GM23248 (cell line): Measurements from ENCODE around the gene PRAMEF33. TPM values are rescaled to one million over a fixed set of nuclear protein-coding genes. Genes with fewer than 3 reads are reported as not detected.
"Not testable (repeated sequence)": the region's sequence is repeated elsewhere in the genome, so short reads cannot be mapped to it uniquely, and the experiment has no call there.

Experiments
- DNase-seq: peaks from one replicate; pipeline ENCODE4 v3.0.0-alpha.2; 2015
- H2AFZ ChIP-seq: fragments of 200-600 bp; sonication (generic); 2 replicates; pipeline ENCODE4 v1.6.1; 2016; ENCODE audit warnings: antibody characterized with exemption
- H3F3A ChIP-seq: fragments of 200-600 bp; sonication (generic); 2 replicates; pipeline ENCODE4 v1.6.1; 2016; ENCODE audit warnings: mild to moderate bottlenecking, antibody characterized with exemption, mixed run types; ENCODE audit not compliant: insufficient read depth
- H3K27ac ChIP-seq: fragments of 200-600 bp; sonication (generic); 2 replicates; pipeline ENCODE4 v1.5.1; 2016; ENCODE audit warnings: mild to moderate bottlenecking
- H3K27me3 ChIP-seq: fragments of 200-600 bp; sonication (generic); replicated peaks from 2 replicates; pipeline ENCODE4 v1.6.1; 2016; ENCODE audit warnings: mild to moderate bottlenecking; ENCODE audit not compliant: insufficient read depth
- H3K36me3 ChIP-seq: fragments of 200-600 bp; sonication (generic); 2 replicates; pipeline ENCODE4 v1.6.1; 2016; ENCODE audit warnings: low read depth, mild to moderate bottlenecking
- H3K4me1 ChIP-seq: fragments of 200-600 bp; sonication (generic); 2 replicates; pipeline ENCODE4 v1.6.1; 2016; ENCODE audit warnings: mild to moderate bottlenecking; ENCODE audit not compliant: insufficient read depth
- H3K4me2 ChIP-seq: fragments of 200-600 bp; sonication (generic); one replicate; pipeline ENCODE4 v1.6.1; 2016; ENCODE audit warnings: mild to moderate bottlenecking; ENCODE audit not compliant: unreplicated experiment
- H3K4me3 ChIP-seq: fragments of 200-600 bp; sonication (generic); 2 replicates; pipeline ENCODE4 v1.5.1; 2016; ENCODE audit warnings: mild to moderate bottlenecking
- H3K79me2 ChIP-seq: fragments of 200-600 bp; sonication (generic); 2 replicates; pipeline ENCODE4 v1.6.1; 2016; ENCODE audit warnings: mild to moderate bottlenecking; ENCODE audit not compliant: insufficient read depth
- H3K9ac ChIP-seq: fragments of 200-600 bp; sonication (generic); 2 replicates; pipeline ENCODE4 v1.6.1; 2016; ENCODE audit warnings: mild to moderate bottlenecking
- H3K9me2 ChIP-seq: fragments of 200-600 bp; sonication (generic); 2 replicates; pipeline ENCODE4 v1.6.1; 2016; ENCODE audit warnings: mixed run types, mild to moderate bottlenecking, moderate library complexity; ENCODE audit not compliant: insufficient read depth
- H3K9me3 ChIP-seq: fragments of 200-600 bp; sonication (generic); one replicate; pipeline ENCODE4 v1.6.1; 2017; ENCODE audit warnings: low read depth
- H4K20me1 ChIP-seq: fragments of 200-600 bp; sonication (generic); 2 replicates; pipeline ENCODE4 v1.6.0; 2016; ENCODE audit not compliant: insufficient read depth
- WGBS, 2 experiments: methylation state at CpG; one replicate each; pipeline ENCODE4 v1.1.6; 2015 to 2017; ENCODE audit warnings: low lambda C conversion rate in 2 of 2, low coverage in 1 of 2; ENCODE audit errors: missing lambda C conversion rate in 2 of 2; 5-methylcytosine and 5-hydroxymethylcytosine counted together
- in situ Hi-C: fragments of 300-500 bp; cut with MboI; formaldehyde crosslinking; loops from 2 replicates; pipeline ENCODE4 v1.15.0; 2020
- polyA plus RNA-seq: library from polyadenylated mRNA; unstranded; fragments of >200 nt; fragmentation: Nextera tagmentation; extraction: Ambion mirVana; gene quantifications from 2 replicates; pipeline ENCODE4 v1.2.1, GENCODE V29; 2016
- total RNA-seq: library from RNA; depleted of rRNA; stranded (reverse); fragments of >200 nt; shearing (Covaris generic); gene quantifications from 2 replicates; pipeline ENCODE4 v1.2.3, GENCODE V29; 2014; rRNA removed

Gene PRAMEF33
- total RNA-seq: not detected in 2 replicates
- polyA plus RNA-seq: not detected in 2 replicates

GRCh38 chr1:13303239-13303638 lies at the start of gene PRAMEF33:
TSS of gene PRAMEF33 (plus strand) at chr1:13303539. CDS start at chr1:13305955, 2,416 bp downstream.
- H3K36me3 ChIP-seq, H3K4me2 ChIP-seq, H3K4me3 ChIP-seq, H3F3A ChIP-seq, H3K9ac ChIP-seq, in situ Hi-C loops, H3K27ac ChIP-seq, H3K9me2 ChIP-seq, H3K9me3 ChIP-seq, H3K4me1 ChIP-seq, H4K20me1 ChIP-seq, H2AFZ ChIP-seq, H3K27me3 ChIP-seq, H3K79me2 ChIP-seq, DNase-seq: not testable (repeated sequence)
- WGBS, 2 experiments: no CpG with 5 or more reads among the region's 1 CpG

GRCh38 chr1:13253898-13254297 lies 49.4 kb upstream of the PRAMEF33 start, which contains the start of gene PRAMEF5:
TSS of gene PRAMEF5 (plus strand) at chr1:13254198. CDS start at chr1:13259269, 5,071 bp downstream.
- H4K20me1 ChIP-seq, H3K9me2 ChIP-seq, H3K4me3 ChIP-seq, H2AFZ ChIP-seq, H3K36me3 ChIP-seq, H3K4me2 ChIP-seq, DNase-seq, in situ Hi-C loops, H3F3A ChIP-seq, H3K27me3 ChIP-seq, H3K27ac ChIP-seq, H3K9me3 ChIP-seq, H3K4me1 ChIP-seq, H3K79me2 ChIP-seq, H3K9ac ChIP-seq: not testable (repeated sequence)
- WGBS, 2 experiments: no CpG with 5 or more reads among the region's 5 CpGs

GRCh38 chr1:13265124-13265523 lies 38.2 kb upstream of the PRAMEF33 start:
- in situ Hi-C loops, H2AFZ ChIP-seq, H3K27me3 ChIP-seq, H3K9ac ChIP-seq, H4K20me1 ChIP-seq, H3K9me2 ChIP-seq, DNase-seq, H3K27ac ChIP-seq, H3K9me3 ChIP-seq, H3K4me1 ChIP-seq, H3K4me2 ChIP-seq, H3F3A ChIP-seq, H3K36me3 ChIP-seq, H3K4me3 ChIP-seq, H3K79me2 ChIP-seq: not testable (repeated sequence)
- WGBS, 2 experiments: no CpG with 5 or more reads among the region's 3 CpGs

- H3K27me3 ChIP-seq, H3K4me3 ChIP-seq, H3K36me3 ChIP-seq, H3K27ac ChIP-seq, H3K4me1 ChIP-seq, H3K9me2 ChIP-seq, H3K79me2 ChIP-seq, H3K9ac ChIP-seq, H2AFZ ChIP-seq, H3K4me2 ChIP-seq, H3F3A ChIP-seq, H4K20me1 ChIP-seq, H3K9me3 ChIP-seq, in situ Hi-C loops: not testable (repeated sequence)
- peak; percentile 0 for DNase-seq
- 50 to 60% methylated on average over 4 to 5 of the region's 6 CpGs for WGBS, 2 experiments
Measured at GRCh38 chr1:13277016-13277415, 26.3 kb upstream of the PRAMEF33 start.

GRCh38 chr1:13279617-13280016 lies 23.7 kb upstream of the PRAMEF33 start:
- H3K79me2 ChIP-seq, H3K4me2 ChIP-seq, H3K27me3 ChIP-seq, H4K20me1 ChIP-seq, in situ Hi-C loops, H3K27ac ChIP-seq, DNase-seq, H3K9me3 ChIP-seq, H3K9ac ChIP-seq, H3K36me3 ChIP-seq, H3K4me1 ChIP-seq, H2AFZ ChIP-seq, H3K9me2 ChIP-seq, H3F3A ChIP-seq, H3K4me3 ChIP-seq: not testable (repeated sequence)
- WGBS, 2 experiments: 13 to 15% methylated on average over 3 of the region's 3 CpGs

- in situ Hi-C loops, H3K9me2 ChIP-seq: not testable (repeated sequence)
Measured at GRCh38 chr1:13285037-13285436, 18.3 kb upstream of the PRAMEF33 start, which contains the start of gene PRAMEF8. TSS of gene PRAMEF8 (minus strand) at chr1:13285137. CDS start at chr1:13284091, 1,046 bp downstream.

GRCh38 chr1:13289030-13289429 lies 14.3 kb upstream of the PRAMEF33 start:
- H3K79me2 ChIP-seq, H3K9me3 ChIP-seq, H3K4me3 ChIP-seq, H2AFZ ChIP-seq, in situ Hi-C loops, H3K36me3 ChIP-seq, H3K4me2 ChIP-seq, H3K27me3 ChIP-seq, H4K20me1 ChIP-seq, H3K9me2 ChIP-seq, H3K9ac ChIP-seq, H3K27ac ChIP-seq, H3K4me1 ChIP-seq, H3F3A ChIP-seq, DNase-seq: not testable (repeated sequence)
- 8 to 23% methylated on average over 2 of the region's 3 CpGs for WGBS, 2 experiments

More at GRCh38 chr1:13285037-13285436, 18.3 kb upstream of the PRAMEF33 start, which contains the start of gene PRAMEF8:
- not testable (repeated sequence) for H3K9ac ChIP-seq, H3F3A ChIP-seq, DNase-seq, H3K9me3 ChIP-seq, H2AFZ ChIP-seq, H3K36me3 ChIP-seq, H3K4me3 ChIP-seq, H3K4me1 ChIP-seq, H3K27me3 ChIP-seq, H3K27ac ChIP-seq, H3K4me2 ChIP-seq, H4K20me1 ChIP-seq, H3K79me2 ChIP-seq
- no CpG with 5 or more reads among the region's 1 CpG for WGBS, 2 experiments
